T-helper 22 cell (primary cell): ENCODE measurements around the gene PEX11G.

Experiments used
- DNase-seq: peaks from one replicate; pipeline ENCODE4 v3.0.0-alpha.2; 2020; ENCODE audit warnings: low read depth

The PEX11G gene

DNA sequence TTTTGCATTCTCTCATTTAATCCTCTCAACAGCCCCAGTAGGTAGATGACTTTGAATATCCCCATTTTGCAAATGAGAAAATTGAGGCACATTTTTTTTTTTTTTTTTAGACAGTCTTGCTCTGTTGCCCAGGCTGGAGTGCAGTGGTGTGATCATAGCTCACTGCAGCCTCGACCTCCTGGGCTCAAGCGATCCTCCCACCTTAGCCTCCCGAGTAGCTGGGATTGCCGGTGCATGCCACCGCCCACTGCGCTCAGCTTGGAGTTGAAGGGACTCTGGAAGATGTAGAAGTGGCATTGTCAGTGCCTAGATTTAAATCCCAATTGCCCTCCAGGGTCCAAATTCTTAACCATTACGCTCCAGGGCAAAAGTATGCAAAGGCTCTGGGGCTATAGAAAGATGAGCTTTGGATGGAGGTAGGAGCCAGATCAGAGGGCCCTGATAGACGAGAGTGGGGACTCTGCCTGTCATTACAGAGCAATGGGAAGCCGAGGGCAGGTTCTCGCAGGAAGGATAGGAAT, 32.8 kb upstream of the PEX11G start:
- DNase-seq, result no peak

DNA sequence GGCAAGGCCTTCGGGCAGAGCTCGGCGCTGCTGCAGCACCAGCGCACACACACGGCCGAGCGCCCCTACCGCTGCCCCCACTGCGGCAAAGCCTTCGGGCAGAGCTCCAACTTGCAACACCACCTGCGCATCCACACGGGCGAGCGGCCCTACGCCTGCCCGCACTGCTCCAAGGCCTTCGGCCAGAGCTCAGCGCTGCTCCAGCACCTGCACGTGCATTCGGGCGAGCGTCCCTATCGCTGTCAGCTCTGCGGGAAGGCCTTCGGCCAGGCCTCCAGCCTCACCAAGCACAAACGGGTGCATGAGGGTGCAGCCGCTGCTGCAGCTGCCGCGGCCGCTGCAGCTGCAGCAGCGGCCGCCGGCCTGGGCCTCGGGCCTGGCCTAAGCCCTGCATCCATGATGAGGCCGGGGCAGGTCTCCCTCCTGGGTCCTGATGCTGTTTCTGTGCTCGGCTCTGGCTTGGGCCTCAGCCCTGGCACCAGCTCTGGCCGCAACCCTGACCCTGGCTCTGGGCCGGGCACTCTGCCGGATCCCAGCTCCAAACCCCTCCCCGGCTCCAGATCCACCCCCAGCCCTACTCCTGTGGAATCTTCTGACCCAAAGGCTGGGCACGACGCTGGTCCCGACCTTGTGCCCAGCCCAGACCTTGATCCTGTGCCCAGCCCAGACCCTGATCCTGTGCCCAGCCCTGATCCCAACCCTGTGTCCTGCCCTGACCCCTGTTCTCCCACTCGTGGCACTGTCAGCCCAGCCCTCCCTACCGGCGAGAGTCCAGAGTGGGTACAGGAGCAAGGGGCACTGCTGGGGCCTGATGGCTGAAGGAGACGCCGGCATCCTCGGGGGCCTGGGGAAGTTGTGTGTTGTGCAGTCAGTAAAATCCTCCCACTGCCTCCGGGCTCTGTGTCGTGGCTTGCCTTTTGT, 31.6 kb upstream of the PEX11G start:
- no peak for DNase-seq

DNA sequence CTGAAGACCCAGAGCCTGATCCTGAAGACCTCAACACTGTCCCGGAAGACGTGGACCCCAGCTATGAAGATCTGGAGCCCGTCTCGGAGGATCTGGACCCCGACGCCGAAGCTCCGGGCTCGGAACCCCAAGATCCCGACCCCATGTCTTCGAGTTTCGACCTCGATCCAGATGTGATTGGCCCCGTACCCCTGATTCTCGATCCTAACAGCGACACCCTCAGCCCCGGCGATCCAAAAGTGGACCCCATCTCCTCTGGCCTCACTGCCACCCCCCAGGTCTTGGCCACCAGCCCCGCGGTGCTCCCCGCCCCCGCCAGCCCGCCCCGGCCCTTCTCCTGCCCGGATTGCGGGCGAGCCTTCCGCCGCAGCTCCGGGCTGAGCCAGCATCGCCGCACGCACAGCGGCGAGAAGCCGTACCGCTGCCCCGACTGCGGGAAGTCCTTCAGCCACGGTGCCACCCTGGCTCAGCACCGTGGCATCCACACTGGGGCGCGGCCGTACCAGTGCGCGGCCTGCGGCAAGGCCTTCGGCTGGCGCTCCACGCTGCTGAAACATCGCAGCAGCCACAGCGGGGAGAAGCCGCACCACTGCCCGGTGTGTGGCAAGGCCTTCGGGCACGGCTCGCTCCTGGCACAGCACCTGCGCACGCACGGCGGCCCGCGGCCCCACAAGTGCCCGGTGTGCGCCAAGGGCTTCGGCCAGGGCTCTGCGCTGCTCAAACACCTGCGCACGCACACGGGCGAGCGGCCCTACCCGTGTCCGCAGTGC, 30.7 kb upstream of the PEX11G start:
- DNase-seq, result no peak

GRCh38 chr19:7516878-7517277, 28.0 kb upstream of the PEX11G start:
- no peak for DNase-seq

DNA sequence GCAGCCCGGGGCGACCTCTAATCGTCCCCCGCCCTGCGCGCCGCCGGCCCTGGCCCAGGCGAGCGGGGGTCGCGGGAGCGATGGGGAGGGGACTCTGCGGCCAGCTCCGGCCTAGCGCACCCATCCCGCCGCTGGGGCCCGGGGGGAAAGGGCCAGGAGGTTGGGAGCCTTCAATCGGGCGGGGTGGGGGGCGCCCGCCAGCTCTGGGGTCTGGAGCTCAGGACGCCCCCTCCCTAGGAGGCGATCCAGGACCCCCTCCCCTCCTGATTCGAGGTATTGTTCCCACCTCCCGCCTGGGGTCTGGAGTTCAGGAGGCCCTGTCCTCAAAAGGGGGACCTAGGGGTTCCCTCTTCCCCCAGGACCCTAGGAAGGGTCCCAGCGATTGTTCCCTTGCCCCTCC, 27.5 kb upstream of the PEX11G start:
- no peak for DNase-seq

GRCh38 chr19:7515645-7516151, 26.9 kb upstream of the PEX11G start, which contains the start of gene ZNF358:
TSS of gene ZNF358 (plus strand) at chr19:7516103. CDS start at chr19:7519243, 3,140 bp downstream.
- DNase-seq, result no peak

DNA sequence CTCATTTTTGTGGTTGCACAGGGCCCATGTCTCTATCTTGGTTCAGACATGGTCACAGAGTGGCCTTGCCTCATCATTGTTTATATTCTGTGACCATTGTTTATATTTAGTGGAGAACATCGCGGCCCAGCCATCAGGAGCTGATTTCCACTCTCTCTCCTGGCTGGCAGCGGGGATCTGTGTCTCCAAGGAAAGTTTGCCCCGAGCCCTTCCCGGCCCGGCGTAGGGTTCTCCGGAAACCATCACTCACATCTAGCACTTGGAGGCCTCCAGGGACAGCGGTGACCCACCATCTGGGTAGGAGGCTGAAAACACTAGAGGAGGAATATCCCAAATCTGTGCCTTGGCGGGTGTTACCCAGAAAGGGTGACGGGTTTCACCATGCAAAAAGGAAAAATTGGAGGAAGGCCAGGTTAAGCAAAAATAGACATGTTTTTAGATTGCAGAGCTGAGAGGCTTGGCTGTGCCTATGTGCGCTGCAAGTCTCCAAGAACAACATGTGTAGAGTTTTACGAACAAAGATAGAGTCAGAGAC, 26.3 kb upstream of the PEX11G start:
- DNase-seq, result no peak

DNA sequence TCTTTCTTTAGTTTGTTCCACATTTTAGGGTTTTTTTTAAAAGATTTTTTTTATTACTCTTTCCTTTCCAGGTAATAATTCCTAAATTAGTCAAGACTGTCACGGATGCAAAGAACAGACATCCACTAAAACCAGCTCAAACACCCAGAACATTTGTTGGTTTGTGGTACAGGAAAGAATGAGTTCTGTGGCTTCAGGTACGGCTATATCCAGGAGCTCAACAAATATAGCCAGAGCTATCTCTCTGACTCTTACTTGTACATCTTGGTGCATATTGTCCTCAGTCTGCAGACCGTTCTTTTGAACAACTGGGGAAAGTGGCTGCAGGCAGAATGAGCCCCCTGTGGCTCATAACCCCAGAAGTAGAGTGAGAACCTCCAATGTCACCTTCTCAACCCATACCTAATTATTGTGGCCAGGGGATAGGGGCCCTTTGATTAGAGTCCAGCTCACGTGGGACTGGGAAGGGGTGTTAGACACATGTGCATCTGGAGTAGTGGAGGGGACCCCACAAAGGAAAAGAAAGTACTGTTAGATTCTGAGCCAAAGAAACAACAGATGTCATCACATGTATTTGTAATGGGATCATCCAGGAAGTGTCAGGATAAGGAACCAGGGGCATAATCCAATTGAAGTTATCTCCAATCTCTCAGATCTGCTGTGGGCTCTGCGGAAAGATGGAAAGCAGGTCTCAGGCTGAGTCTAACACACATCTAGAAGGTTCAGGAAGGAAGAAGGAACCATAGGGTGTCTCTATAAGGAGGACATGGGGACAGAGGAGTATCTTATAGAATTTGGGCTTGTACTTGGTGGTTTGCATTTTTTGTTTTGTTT, 25.2 kb upstream of the PEX11G start:
- DNase-seq, result no peak

- no peak for DNase-seq
Observed at GRCh38 chr19:7512400-7512851, 23.6 kb upstream of the PEX11G start.

GRCh38 chr19:7509625-7510024, 20.8 kb upstream of the PEX11G start:
- DNase-seq, result no peak

DNA sequence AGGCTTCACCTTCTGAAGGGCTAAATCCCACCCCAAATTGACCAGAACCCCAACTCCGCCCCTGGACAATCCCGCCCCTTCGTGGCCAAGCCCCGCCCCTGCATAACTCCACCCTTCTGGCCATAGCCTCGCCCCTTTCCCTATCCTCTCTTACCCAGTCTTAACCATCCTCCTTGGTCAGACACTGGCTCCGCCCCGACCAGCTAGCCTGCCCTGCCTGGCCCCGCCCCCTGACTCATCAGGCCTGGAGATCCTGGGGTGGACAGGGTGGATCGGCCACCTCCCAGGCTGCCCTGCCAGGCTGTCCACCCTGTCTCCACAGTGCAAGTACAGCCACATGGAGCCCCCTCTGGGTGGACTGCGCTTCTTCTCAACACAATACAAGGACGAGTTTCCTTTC, 19.0 kb upstream of the PEX11G start:
- DNase-seq, result no peak

DNA sequence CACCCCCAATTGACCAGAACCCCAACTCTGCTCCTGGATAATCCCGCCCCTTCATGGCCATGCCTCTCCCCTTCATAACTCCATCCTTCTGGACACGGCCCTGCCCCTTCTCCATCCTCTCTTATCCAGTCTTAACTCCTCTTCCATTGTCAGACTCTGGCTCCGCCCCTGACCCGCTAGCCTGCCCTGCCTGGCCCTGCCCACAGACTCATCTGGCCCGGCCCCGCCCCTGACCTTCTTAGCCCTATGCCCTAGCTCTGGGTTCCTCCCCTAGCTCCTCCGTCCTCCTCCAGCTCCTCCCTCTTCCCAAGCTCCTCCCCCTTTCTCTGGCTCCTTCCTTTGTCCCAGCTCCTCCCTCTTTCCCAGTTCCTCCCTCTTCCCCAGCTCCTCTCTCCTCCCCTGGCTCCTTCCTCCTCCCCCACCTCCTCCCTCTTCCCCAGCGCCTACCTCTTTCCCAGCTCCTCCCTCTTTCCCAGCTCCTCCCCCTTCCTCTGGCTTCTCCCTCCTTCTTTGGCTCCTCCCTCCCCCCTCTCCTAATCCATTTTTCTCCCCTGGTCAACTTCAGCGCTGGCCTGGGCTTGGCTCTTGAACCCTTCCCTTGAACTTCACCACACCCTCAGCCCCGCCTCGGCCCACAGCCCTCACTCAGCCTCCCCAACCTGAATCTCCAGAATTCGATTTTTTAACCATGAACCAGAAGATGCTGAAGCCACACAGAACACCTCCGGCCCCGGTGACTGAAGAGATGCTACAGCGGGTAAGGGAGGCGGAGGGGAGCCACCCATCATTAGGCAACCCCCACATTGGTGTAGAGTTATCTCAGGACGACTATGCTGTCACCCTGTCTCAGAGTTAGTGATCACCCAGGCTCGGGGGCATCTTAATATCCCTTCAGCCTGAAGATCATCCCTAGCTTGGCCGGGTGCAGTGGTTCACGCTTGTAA, 17.8 kb upstream of the PEX11G start:
- DNase-seq, result no peak

DNA sequence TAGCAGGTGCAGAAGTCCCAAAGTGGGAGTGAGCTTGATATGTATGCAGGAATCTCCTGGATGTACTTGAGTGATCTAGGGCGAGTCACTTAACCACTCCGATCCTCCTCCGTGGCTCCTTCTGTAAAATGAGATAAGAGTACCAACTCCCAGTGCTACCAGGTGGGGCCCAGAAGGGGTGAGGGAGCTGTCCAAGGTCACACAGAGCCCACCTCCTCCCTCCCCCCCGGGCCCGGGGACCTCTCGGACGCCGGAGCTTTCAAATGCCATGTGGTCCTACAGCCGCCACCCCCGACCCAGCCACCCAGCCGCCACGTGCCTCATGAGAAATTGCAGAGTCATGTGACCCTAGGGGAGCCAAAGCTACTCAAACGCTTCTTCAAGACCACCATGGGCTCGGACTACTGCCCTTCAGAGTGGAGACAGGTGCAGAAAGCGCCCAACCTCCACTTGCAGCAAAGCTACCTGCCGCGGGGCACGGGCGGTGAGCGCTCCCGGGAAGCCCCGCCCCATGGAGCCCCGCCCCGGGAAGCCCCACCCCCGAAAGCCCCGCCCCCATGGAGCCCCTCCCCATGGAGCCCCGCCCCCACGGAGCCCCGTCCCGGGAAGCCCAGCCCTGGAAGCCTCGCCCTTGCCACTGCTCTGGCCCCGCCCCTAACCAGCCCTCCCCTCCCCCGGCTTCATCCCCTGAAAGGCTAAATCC, 17.0 kb upstream of the PEX11G start:
- DNase-seq, result no peak

- DNase-seq, result no peak
Observed at GRCh38 chr19:7505288-7505681, 16.4 kb upstream of the PEX11G start.

DNA sequence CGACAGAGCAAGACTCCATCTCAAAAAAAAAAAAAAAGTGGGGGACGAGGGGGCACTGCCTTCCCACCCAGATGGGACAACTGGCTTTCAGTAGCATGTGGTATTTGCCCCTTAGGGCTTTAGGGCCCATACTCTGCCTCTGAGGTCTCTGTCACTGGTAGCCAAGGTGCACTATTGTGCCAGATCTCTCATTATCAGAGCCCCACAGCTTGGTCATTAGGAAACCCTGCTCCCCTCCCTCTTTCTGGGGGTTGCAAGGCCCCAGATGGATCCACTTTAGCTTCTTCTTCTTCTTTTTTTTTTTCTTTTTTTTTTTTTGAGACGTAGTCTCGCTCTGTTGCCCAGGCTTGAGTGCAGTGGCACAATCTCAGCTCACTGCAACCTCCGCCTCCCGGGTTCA, 15.8 kb upstream of the PEX11G start:
- no peak for DNase-seq

DNA sequence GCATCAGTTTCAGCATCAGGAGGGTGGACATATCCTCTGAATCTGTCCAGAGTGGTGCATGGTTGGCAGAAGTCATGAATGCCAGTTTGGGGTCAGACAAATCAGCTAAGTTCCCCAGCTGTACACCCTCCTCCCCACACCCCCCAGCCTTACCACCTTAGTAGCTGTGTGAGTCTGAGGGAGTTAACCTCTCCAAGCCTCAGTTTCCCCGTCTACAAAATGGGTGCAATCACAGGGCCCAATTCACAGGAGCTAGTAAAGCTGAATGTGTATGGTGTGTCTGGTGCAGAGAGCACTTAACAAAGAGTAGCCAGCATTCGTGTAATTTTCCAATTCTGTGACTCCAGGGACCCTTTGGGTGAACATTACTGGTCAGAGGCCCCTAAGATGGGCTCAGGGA, 13.7 kb upstream of the PEX11G start:
- no peak for DNase-seq

- no peak for DNase-seq
Observed at GRCh38 chr19:7500811-7501450, 12.1 kb upstream of the PEX11G start.

DNA sequence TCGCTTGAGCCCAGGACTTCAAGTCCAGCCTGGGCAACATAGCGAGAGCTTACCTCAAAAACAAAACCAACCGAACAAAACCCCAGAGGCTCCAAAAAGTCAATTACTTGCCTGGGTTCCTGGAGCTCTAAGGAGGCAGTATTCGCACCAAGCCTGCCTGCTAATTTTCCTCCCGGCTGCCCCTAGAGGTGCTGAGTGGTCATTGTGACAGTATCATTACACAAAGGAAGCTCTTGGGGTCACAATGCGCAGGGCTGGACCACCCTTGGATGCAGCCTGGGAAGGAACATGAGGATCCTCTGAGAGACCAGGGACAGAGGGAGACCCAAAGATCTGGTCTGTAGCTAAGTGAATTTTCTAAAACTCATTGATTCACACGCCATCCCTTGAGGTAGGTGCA, 8.5 kb upstream of the PEX11G start:
- DNase-seq, result no peak

DNA sequence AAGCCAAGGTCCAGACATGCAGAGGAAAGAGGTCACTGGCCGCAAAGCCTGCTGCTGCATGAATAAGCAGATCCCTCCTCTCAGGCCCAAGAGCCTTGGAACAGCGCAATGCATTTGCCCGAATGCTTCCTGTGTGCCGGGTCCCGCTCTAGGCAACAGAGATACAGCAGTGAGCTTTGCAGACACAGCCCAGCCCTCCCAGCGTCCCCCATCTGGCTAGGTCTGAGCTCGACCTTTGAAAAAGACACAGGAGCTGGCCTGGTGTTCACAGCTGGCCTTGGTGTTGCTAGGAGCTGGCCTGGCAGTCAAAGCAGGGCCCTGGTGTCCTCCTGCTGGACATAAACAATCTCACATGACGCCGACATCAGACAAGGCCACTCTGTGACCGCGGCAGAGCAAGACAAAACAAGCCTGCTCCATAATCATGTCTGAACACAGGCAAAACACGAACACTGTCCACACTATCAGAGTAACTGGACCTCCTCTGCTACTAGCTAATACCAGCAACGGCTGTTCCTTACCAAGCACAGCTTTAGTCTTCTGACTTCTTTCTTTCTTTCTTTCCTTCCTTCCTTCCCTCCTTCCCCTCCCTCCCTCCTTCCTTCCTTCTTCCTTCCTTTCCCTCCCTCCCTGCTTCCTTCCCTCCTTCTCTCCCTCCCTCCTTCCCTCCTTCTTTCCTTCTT, 5.7 kb upstream of the PEX11G start:
- no peak for DNase-seq
